Esophagus muscularis mucosa (tissue), 4 donors: ENCODE measurements around the gene CLRN2.

ENCODE experiments used
- CTCF ChIP-seq, 3 experiments: fragments of 200-600 bp in 2 of 3; fragments of 450-650 bp in 1 of 3; sonication (generic) in 2 of 3; IDR thresholded peaks; one replicate each; pipeline ENCODE4 v1.5.1; 2017 to 2019; ENCODE audit warnings: antibody characterized with exemption in 3 of 3, mild to moderate bottlenecking in 2 of 3, moderate library complexity in 1 of 3
- EP300 ChIP-seq: sonication (generic); formaldehyde crosslinking; IDR thresholded peaks from one replicate; pipeline ENCODE4 v1.6.1; 2017; ENCODE audit warnings: antibody characterized with exemption
- POLR2A ChIP-seq: fragments of 450-650 bp; IDR thresholded peaks from one replicate; pipeline ENCODE4 v1.6.1; 2017; ENCODE audit warnings: antibody characterized with exemption, moderate library complexity, mild to moderate bottlenecking, low read depth
- POLR2AphosphoS5 ChIP-seq, 2 donors: sonication (generic); formaldehyde crosslinking; IDR thresholded peaks; one replicate each; pipeline ENCODE4 v1.6.1; 2017; ENCODE audit warnings: antibody characterized with exemption in 2 of 2

DNA sequence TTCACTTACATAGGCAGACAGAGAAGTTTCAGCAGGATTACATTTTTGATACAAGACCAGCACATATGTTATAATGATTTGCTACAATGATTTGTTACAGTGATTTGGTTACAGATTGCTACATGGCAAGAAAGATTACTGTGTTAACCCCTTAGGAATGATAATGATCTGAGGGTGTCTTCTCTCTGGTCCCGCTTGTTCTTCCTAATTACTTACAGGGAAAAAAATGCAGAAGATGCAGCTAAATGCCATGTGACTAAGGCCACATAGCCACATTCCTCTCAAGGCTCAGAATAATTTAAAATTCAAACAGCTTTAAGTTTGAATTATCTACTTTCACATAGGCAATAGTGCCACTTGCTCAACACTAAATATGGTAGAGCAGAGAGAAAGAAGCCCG, 52.3 kb downstream of the CLRN2 start:
- TF ChIP-seq CTCF (IDR thresholded peaks at IDR 0.05): no peak
- TF ChIP-seq POLR2AphosphoS5 (IDR thresholded peaks at IDR 0.05): no peak
- TF ChIP-seq POLR2A: no peak
- no peak for TF ChIP-seq EP300
